CD4-positive, alpha-beta T cell treated with Interleukin-2 at 100 ng/mL for 4 hours (primary cell): ENCODE measurements around the gene SCART1.
"Not testable (repeated sequence)": the region's sequence is repeated elsewhere in the genome, so short reads cannot be mapped to it uniquely, and the experiment has no call there.

Experiments
- DNase-seq: peaks from one replicate; pipeline ENCODE4 v3.0.0-alpha.2; 2020; ENCODE audit warnings: low spot score

The SCART1 gene

DNA sequence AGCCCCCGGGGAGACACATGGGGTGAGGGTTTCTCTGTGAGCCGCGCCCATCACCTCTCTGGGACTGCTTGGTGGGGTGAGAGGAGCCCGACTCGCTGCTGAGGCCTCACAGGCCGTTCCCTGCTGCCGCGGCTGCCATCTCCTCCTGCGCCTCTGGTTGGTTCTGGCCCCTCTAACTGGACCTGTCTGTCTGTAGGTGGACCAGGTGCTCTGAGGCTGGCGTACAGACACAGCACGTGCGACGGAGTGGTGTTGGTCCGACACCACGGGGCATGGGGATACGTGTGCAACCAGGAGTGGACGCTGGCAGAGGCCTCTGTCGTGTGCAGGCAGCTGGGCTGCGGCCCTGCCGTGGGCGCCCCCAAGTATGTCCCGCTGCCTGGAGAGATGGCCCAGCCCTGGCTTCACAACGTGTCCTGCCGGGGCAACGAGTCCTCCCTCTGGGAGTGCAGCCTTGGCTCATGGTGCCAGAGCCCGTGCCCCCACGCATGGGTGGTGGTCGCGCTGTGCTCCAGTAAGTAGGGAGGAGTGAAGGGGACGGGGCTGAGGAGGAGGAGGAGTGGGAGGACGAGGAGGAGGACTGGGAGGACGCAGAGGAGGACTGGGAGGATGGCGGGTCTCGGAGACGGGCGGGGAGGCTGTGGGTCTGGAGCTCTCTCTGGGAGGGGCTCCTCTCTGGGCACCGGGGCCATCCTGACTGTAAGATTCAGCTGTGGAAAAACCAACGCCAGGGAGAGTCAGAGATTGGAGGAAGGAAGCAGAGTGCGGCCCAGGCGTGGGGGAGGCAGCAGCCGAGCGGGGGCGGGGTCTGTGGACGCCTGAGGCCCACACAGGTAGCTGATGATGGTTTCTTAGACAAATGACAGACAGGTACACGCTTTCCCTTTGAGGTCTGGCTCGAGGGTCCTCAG lies 2.6 kb downstream of the SCART1 start:
- DNase-seq: no peak

DNA sequence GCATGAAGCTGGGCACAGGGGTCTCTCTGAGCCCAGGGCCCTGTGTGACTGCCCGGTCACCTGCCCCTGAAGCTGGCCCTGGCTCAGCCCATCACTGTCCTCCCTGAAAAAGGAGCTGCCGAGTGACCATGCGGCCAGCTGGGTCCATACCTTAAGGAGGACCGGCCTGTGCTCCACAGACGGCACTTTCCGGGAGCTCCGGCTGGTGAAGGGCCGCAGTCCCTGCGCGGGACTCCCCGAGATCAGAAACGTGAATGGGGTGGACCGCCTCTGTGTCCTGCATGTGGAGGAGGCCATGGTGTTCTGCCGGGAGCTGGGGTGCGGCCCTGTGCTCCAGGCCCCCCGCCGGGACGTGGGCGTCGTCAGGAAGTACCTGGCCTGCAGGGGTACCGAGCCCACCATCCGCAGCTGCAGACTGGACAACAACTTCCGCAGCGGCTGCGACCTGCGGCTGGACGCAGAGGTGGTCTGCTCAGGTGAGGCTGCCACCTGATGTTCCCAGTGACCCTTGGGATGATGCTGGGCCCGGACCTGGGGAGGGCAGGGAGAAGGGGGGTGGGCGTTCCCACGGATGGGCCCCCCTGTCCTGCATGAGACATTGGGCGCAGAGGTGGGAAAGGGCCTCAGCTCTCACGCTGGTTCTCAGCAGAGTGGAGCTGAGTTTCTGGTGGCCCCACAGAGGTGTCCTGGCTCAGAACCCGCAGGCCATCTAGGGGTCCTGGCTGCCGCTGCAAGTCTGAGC lies 3.5 kb downstream of the SCART1 start:
- no peak for DNase-seq

DNA sequence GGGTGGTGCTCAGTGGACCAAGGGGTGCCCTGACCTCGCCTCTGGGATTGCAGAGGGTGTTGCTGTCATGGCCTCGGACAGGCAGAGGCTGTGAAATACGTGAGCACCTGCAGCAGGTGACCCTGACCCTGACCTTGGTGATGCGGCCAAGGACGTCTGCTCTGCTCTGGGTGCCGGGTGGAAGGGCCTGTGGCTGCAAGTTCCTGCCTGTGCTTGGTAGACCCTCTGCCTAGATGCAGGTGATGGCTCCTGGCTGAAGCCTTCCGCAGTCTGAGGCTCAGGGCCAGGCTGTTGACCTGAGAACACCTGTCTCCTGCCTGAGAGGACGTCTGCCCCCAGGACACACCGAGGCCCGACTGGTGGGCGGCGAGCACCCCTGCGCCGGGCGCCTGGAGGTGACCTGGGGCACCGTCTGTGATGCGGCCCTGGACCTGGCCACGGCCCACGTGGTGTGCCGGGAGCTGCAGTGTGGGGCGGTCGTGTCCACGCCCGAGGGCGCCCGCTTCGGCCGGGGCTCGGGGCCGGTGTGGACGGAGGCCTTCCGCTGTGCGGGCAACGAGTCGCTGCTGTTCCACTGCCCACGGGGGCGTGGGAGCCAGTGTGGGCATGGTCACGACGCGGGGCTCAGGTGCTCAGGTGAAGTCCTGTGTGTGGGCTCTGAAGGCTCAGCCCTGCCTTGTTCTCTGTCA lies 4.4 kb downstream of the SCART1 start:
- DNase-seq: no peak

DNA sequence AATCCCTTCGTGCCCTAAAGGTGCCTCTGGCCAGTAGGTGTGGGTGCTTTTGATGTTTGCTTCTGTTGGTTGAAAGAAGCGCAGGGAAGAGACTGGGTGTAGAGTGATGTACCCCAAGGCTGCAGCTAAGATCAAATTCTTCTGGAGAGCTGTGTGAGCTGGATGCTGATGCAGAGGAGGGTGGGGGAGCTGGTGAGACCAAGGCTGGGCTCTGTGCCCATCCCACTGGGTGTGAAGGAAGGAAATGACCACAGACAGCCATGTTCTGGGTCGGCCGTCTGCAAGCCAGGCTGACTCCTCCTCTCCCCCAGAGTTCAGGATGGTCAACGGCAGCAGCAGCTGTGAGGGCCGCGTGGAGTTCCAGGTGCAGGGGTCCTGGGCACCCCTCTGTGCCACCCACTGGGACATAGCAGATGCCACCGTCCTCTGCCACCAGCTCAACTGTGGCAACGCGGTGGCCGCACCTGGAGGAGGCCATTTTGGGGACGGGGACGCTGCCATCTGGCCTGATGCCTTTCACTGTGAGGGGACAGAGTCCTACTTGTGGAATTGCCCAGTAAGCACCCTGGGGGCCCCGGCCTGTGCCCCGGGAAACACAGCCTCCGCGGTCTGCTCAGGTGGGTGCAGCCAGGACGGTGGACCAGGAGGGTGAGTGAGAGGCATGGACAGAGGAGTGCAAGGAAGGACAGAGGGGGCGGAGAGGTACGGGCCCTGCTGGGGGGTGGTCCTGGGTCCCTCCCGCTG lies 5.1 kb downstream of the SCART1 start:
- no peak for DNase-seq

DNA sequence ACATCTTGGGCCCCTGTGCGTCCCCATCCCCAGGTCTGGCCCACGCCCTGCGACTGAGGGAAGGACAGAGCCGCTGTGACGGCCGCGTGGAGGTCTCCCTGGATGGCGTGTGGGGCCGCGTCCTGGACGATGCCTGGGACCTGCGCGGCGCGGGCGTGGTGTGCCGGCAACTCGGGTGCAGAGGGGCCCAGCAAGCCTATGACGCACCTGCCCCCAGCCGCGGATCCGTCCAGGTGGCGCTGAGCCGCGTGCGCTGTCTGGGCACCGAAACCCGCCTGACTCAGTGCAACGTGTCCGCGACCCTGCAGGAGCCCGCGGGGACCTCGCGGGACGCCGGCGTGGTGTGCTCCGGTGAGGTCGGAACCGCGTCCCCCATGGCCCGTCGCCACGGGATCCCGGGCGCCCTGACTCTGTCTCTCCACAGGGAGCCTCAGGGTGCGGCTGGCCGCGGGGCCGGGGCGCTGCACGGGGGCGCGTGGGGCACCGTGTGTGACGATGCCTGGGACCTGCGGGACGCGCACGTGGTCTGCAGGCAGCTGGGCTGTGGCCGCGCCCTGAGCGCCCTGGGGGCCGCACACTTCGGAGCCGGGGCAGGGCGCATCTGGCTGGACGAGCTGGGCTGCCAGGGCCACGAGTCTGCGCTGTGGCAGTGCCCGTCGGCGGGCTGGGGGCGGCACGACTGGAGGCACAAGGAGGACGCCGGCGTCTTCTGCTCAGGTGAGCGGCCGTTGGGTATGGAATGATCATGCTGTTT lies 5.9 kb downstream of the SCART1 start:
- DNase-seq: no peak

DNA sequence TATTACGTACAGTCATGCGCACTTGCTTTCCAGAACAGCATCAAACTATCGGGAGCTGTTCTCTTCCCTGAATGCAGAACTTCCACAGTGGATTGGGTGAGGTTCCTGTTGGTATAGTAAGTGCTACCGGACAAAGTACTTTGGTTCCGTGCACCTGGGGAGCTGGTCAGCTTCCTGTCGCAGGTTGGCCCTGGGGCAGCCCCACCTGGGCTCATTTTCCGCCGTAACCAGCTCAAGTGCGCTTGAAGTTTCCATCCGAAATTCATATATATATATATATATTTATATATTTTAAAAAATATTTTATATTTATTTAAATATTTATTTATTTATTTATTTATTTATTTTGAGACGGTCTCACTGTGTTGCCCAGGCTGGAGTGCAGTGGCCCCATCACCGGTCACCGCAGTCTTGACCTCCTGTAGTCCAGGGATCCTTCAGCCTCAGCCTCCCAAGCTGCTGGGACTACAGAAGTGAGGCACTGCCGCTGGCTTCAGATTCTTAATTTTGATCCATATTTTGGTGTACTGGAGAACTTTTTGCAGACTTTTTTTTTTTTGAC lies 6.5 kb downstream of the SCART1 start:
- DNase-seq: no peak

DNA sequence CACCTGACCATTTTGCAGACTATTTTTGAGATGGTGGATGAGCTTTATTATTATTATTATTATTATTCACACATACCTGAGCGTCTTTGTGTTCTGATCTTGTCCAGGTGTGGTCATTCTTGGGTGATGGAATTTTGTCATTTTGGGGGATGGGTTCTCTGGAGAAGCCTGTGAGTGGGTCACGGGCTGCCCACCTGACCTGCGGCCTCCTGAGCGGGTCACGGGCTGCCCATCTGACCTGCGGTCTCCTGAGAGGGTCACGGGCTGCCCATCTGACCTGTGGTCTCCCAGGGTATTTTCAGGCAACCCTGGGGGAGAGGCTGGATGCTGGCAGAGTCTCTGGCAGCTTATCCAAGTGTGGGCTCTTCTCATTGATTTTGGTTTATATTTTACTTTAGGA lies 7.3 kb downstream of the SCART1 start:
- DNase-seq: no peak

DNA sequence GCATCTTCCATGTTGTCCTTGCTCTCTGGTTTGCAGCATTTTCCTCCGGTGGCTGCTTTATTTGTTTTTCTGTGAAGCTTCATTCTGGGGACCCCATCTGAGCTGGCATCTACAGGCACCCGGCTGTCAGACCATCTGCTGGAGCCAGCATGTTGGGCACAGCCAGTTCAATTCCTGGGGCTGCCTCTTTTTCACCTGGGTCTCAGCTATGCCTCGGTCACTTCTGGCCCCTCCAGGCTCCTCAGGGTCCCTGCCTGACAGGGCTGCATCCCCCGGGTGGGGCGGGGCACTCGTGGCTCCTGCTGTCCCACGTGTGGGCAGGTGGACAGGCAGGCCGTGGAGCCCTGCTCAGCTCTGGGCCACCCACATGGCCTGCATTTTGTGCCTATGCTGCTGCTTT lies 8.1 kb downstream of the SCART1 start:
- DNase-seq: no peak

DNA sequence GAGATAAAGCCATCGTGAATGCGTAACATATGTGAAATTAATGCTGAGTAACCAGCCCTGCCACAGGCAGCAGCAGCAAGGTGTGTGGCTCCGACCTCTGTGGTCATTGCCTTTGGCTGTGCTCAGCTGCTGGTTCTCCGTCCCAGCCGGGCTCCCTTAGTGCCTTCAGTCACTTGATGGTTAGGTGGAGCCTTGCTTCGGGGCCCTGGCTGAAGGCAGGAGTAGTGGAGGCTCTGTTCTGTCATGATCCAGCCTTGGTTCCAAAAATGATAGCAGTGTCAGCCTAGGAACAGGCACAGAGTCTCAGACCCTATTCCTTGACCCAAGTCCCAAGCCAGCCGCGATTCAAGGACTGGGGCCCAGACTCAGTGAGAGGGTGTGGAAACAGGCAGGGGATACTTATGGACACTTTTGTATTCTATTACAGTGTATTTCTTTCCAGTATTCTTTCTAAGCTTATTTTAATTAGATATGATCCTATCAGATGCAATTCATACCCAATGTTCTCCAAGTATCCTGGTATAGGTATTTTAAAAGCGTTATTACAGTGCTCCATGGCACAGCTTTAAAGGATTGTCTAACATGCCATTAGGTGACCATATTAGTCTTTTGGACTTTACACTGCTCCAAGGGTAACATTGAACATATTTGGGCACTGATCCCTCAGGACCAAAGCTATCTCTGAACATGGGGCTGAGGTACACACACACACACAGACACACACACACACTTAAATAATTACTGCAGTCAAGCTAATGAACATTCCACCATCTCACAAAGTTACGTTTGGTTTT lies 9.0 kb downstream of the SCART1 start:
- no peak for DNase-seq

DNA sequence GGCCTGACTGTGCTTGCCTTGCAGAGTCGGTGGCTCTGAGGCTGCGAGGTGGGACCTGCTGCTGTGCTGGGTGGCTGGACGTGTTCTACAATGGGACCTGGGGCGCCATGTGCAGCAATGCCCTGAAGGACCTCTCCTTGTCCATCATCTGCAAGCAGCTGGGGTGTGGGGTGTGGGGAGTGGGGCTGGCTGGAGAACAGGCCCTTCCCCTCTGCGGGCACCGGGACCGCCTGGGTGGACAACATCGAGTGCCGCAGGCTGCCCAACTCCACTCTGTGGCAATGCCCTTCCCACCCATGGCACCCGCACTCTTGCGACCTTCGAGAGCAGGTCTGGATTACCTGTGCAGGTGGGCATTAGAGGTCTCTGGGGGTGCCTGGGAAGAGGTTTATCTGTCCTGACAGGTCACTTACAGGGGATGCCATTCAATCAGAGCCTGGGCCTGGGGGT lies 10.9 kb downstream of the SCART1 start:
- DNase-seq: no peak

DNA sequence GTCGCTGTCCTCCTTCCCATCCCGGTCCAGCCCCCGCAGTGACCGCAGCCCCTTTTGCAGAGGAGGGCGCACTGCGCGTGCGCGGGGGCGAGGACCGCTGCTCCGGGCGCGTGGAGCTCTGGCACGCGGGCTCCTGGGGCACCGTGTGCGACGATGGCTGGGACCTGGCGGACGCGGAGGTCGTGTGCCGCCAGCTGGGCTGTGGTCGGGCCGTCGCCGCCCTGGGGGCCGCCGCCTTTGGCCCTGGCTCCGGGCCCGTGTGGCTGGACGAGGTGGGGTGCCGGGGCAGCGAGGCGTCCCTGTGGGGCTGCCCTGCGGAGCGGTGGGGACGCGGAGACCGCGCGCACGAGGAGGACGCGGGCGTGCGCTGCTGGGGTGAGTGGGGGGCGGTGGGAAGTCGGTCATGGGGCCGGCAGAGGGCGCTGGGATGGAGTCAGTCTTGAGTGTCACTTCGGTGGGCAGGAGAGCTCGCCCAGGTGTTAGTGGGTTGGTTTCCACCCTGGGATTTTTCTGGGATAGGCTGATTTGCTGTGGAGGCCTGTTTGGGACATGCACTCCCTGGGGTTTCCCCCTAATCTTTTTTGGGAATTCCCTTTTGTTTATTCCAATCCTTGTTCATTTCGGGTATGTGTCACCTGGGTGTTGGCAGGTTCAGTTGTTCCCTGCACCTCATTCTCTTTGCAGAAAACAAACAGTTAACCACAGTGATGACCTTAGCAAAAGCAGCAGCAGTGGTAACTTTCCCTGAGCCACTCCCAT lies 11.6 kb downstream of the SCART1 start:
- no peak for DNase-seq

DNA sequence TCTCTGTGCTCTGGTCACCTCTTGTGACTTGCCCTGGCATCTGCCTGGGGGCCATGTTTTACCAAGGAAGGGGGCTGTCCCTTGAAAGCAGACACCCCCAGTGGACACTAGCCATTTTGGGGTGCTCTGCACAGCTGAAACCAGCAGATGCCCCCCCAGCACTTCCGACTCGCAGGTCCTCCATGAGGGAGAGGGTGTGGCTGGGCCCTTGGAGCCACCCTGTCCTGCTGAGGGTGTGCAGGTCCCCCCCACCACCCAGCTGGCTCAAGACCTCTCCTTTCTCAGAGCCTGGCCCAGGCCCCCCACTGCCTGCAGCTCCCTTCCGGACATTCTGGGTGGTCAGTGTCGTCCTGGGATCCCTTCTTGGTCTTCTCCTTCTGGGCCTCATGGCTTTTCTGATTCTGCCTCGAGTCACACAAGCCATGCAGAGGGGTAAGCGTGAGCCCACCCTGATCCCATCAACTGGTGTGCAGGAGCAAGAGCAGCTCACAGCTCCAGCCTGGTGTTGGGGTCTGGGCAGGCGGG lies 12.3 kb downstream of the SCART1 start:
- no peak for DNase-seq

DNA sequence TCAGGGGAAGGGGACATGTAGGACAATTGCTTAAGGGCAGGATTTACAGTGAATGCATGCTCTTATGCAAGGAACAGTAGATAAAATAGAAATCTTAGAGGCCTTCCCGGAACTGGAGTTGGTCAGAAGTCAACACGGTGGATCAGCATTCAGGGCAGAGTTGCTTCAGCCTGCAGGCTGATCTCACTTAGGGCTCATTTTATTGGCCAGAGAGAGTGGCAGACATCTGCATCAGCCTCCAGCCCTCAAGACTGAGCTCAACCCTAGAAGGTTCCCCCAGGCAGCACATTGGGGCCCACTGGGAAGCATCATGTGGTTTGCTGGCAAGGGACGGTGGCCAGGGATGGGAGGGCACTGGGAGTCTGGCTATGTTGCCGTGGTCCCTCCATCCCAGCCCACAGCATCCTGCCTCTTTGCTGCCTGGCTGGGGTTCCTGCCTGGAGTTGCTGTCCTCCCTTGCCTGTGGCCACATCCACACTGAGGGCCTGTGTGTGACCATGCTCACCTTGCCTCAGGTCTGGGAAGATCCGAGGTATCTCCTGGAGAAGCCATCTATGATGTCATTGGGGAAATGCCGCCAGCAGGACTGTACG lies 13.0 kb downstream of the SCART1 start:
- no peak for DNase-seq

DNA sequence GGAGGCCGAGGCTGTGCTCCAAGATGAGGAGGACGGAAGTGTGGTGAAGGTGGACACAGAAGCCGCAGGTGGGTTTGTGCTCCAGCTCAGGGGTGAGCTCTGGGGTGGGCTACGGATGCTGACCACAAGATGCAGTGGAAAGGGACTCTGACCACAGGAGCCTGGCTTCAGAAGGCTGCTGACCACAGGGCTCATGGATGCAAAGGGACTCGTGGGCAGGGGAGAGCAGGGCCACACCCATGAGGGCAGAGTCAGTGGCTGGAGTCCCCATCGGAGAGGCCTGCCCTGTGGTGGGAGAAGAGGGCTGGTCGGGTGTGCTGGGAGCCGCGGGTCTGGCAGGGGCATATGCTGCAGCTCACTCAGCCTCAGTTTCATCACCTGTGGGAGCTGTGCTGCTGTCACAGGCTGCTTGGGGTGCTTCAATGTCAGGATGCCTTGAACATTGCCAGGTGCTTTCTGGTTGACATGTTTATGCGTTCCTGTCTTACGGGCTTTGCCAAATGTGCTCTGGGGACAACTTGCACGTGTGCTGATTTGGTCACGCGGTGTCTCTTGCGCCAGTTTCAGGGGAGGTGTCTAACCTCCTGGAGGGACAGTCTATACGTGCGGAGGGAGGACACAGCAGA lies 13.7 kb downstream of the SCART1 start:
- no peak for DNase-seq

DNA sequence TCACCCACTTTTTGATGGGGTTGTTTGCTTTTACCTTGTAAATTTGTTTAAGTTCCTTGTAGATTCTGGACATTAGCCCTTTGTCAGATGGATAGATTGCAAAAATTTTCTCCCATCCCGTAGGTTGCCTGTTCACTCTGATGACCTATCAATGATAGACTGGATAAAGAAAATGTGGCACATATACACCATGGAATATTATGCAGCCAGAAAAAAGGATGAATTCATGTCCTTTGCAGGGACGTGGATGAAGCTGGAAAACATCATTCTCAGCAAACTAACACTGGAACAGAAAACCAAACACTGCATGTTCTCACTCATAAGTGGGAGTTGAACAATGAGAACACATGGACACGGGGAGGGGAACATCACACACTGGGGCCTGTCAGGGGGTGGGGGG lies 15.5 kb downstream of the SCART1 start:
- not testable (repeated sequence) for DNase-seq

DNA sequence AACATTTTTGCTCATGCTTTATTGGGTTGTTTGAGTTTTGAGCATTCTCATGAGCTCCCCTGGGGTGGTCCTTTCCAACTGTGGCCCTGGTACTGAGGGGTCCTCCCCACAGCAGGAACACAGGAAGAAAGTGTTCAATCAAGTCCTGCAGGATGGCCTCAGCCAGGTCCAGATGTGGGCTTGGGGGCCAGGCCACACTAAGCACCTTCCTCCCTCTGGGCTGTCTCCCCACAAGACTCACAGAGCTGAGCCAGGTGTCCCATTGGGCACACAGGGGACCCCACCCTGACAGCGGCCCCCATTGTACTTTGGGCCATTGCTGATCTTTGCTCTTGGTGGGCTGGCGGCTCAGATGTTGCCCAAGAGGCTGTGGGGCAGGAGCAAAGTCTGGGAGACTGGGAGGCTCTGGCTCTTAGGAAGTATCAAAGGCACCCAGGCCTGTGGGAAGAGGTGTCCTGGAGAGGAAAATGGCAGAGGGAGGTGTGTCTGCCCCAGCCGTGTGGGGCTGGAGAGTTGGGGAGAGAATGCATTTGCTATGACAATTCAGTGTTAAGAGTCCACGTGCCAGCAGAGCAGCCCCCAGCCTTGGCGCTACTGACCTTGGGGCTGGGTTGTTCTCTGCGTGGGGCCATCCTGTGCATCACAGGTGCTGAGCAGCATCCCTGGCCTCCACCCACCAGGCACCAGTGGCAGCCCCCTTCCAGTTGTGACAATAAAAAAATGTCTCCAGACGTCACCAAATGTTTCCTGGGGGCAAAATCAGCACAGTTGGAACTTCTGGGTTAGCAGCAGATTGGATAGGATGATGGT lies 17.8 kb downstream of the SCART1 start:
- no peak for DNase-seq

DNA sequence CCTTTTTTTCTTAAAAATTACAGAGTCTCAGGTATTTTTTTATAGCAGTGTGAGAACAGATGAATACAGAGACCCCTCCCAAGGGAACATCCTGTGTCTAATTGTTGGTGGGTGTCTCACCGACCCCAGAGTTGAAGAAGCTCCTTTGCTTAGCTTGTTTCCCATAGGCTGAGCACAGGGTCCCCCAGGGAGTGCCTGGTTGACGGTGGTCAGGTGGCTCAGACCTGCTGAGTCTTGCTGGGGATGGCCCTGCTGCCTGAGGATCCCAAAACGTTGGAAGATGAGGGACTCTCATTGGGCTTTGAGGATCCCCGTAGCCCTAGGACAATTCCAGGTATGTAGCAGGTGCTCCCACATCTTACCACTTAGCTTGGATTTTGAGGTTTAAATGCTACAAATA lies 19.5 kb downstream of the SCART1 start:
- no peak for DNase-seq
